T-helper 2 cell (primary cell): ENCODE measurements around the gene R3HDM4.
"Not testable (repeated sequence)": the region's sequence is repeated elsewhere in the genome, so short reads cannot be mapped to it uniquely, and the experiment has no call there.

ENCODE experiments used
- DNase-seq, 5 experiments: peaks; one replicate each; pipeline versions ENCODE4 v3.0.0 to v3.0.0-alpha.2; 2012 to 2022

Gene R3HDM4

GRCh38 chr19:853614-854220 is 59.3 kb downstream of the R3HDM4 start:
- not testable (repeated sequence) for DNase-seq

GRCh38 chr19:853014-853585 is 59.9 kb downstream of the R3HDM4 start:
- DNase-seq = no peak

GRCh38 chr19:852136-853013 is 60.6 kb downstream of the R3HDM4 start, which contains the start of gene ELANE:
Gene ELANE (plus strand): TSS chr19:852303. CDS start chr19:852329, 26 bp downstream.
- no peak for DNase-seq

- no peak for DNase-seq
These were observed 62.1 kb downstream of the R3HDM4 start for GRCh38 chr19:850979-851335.

- DNase-seq = peak in 1 of 5 experiments; percentile 45
These were observed 62.6 kb downstream of the R3HDM4 start for GRCh38 chr19:850221-850978.

- DNase-seq = not testable (repeated sequence)
These were observed 63.8 kb downstream of the R3HDM4 start for GRCh38 chr19:849195-849594.

- no peak for DNase-seq
These were observed 64.6 kb downstream of the R3HDM4 start for GRCh38 chr19:848386-848921.
